ENCODE measurements around the gene WDR45B.

- TF ChIP-seq CTCF (IDR thresholded peaks at IDR 0.05; ENCODE audit: low read depth, low read length) (no peak), EZH2phosphoT487 (IDR thresholded peaks at IDR 0.05; ENCODE audit: low read depth) (no peak)
Measured at GRCh38 chr17:82565551-82565950, 82.7 kb downstream of the WDR45B start.

All from OCI-LY3 (cell line).